T-helper 2 cell treated with Interferon-gamma antibody and Interleukin-4, amounts not matched to agents 5 μg/mL and 100 μg/mL, for 36 hours (primary cell): ENCODE data around the gene APC2.

Source experiments
- DNase-seq: peaks from one replicate; pipeline ENCODE4 v3.0.0; 2021; ENCODE audit warnings: low spot score
- H3K27ac Mint-ChIP-seq: one replicate; pipeline ENCODE4 v1.8.0; 2021; ENCODE audit warnings: mild to moderate bottlenecking, mixed read lengths
- H3K27me3 Mint-ChIP-seq: one replicate; pipeline ENCODE4 v1.8.0; 2021; ENCODE audit warnings: low read depth, mixed read lengths
- H3K36me3 Mint-ChIP-seq: one replicate; pipeline ENCODE4 v1.8.0; 2021; ENCODE audit warnings: low read depth, mixed read lengths
- H3K4me1 Mint-ChIP-seq: one replicate; pipeline ENCODE4 v1.8.0; 2021; ENCODE audit warnings: low read depth, mixed read lengths
- H3K4me3 Mint-ChIP-seq: one replicate; pipeline ENCODE4 v1.8.0; 2022; ENCODE audit warnings: mild to moderate bottlenecking, moderate library complexity, mixed read lengths
- H3K9me3 Mint-ChIP-seq: one replicate; pipeline ENCODE4 v1.8.0; 2021; ENCODE audit warnings: mixed read lengths

The APC2 gene

GRCh38 chr19:1455336-1456120 is 5.6 kb downstream of the APC2 start:
- no peaks in the 10 kb centered on the region for H3K36me3 Mint-ChIP-seq
- no peaks in the 10 kb centered on the region for H3K9me3 Mint-ChIP-seq
- peak; percentile 47 for DNase-seq
- peaks cover 49% of the 10 kb centered on the region for H3K27me3 Mint-ChIP-seq
- H3K4me1 Mint-ChIP-seq, result peaks cover 8% of the 10 kb centered on the region
- peak overlapping the region; percentile 54 for H3K4me3 Mint-ChIP-seq
- peak overlapping the region; percentile 49 for H3K27ac Mint-ChIP-seq

GRCh38 chr19:1456121-1456900 is 6.4 kb downstream of the APC2 start:
- Mint-ChIP-seq H3K27ac (no peak overlapping the region), H3K27me3 (peaks cover 42% of the 10 kb centered on the region), H3K36me3 (no peaks in the 10 kb centered on the region), H3K9me3 (no peaks in the 10 kb centered on the region), H3K4me3 (no peak overlapping the region), H3K4me1 (peaks cover 6% of the 10 kb centered on the region)
- DNase-seq, result no peak

GRCh38 chr19:1457031-1457739 is 7.3 kb downstream of the APC2 start:
- Mint-ChIP-seq H3K27ac (no peak overlapping the region), H3K36me3 (no peaks in the 10 kb centered on the region), H3K4me3 (no peak overlapping the region), H3K9me3 (no peaks in the 10 kb centered on the region), H3K4me1 (peaks cover 6% of the 10 kb centered on the region), H3K27me3 (peaks cover 35% of the 10 kb centered on the region)
- DNase-seq, result no peak

- H3K27me3 Mint-ChIP-seq, result peaks cover 31% of the 10 kb centered on the region
- H3K4me3 Mint-ChIP-seq, result no peak overlapping the region
- H3K27ac Mint-ChIP-seq, result no peak overlapping the region
- no peaks in the 10 kb centered on the region for H3K36me3 Mint-ChIP-seq
- DNase-seq, result no peak
- H3K4me1 Mint-ChIP-seq, result peaks cover 6% of the 10 kb centered on the region
- no peaks in the 10 kb centered on the region for H3K9me3 Mint-ChIP-seq
These were observed 8.0 kb downstream of the APC2 start for GRCh38 chr19:1457892-1458291.

GRCh38 chr19:1459479-1459878 is 9.6 kb downstream of the APC2 start:
- Mint-ChIP-seq H3K4me3 (no peak overlapping the region), H3K27me3 (peaks cover 24% of the 10 kb centered on the region), H3K36me3 (no peaks in the 10 kb centered on the region), H3K27ac (no peak overlapping the region), H3K9me3 (no peaks in the 10 kb centered on the region), H3K4me1 (peaks cover 6% of the 10 kb centered on the region)
- no peak for DNase-seq

- Mint-ChIP-seq H3K4me1 (peaks cover 4% of the 10 kb centered on the region), H3K27ac (no peak overlapping the region), H3K4me3 (no peak overlapping the region), H3K9me3 (no peaks in the 10 kb centered on the region), H3K27me3 (peaks cover 19% of the 10 kb centered on the region), H3K36me3 (no peaks in the 10 kb centered on the region)
- DNase-seq, result no peak
These were observed 10.4 kb downstream of the APC2 start for GRCh38 chr19:1460033-1460995.

GRCh38 chr19:1461862-1462261 is 11.9 kb downstream of the APC2 start:
- H3K36me3 Mint-ChIP-seq, result no peaks in the 10 kb centered on the region
- no peak overlapping the region for H3K27ac Mint-ChIP-seq
- no peaks in the 10 kb centered on the region for H3K9me3 Mint-ChIP-seq
- DNase-seq, result no peak
- H3K4me3 Mint-ChIP-seq, result no peak overlapping the region
- H3K27me3 Mint-ChIP-seq, result peaks cover 13% of the 10 kb centered on the region
- no peaks in the 10 kb centered on the region for H3K4me1 Mint-ChIP-seq

GRCh38 chr19:1465191-1466016 is 15.5 kb downstream of the APC2 start:
- Mint-ChIP-seq H3K4me1 (no peaks in the 10 kb centered on the region), H3K27ac (no peak overlapping the region), H3K4me3 (no peak overlapping the region), H3K36me3 (no peaks in the 10 kb centered on the region), H3K27me3 (peaks cover 3% of the 10 kb centered on the region), H3K9me3 (no peaks in the 10 kb centered on the region)
- DNase-seq, result no peak

- peaks cover 4% of the 10 kb centered on the region for H3K27me3 Mint-ChIP-seq
- no peaks in the 10 kb centered on the region for H3K36me3 Mint-ChIP-seq
- DNase-seq, result no peak
- H3K27ac Mint-ChIP-seq, result no peak overlapping the region
- H3K9me3 Mint-ChIP-seq, result no peaks in the 10 kb centered on the region
- H3K4me1 Mint-ChIP-seq, result no peaks in the 10 kb centered on the region
- H3K4me3 Mint-ChIP-seq, result no peak overlapping the region
These were observed 16.1 kb downstream of the APC2 start for GRCh38 chr19:1466018-1466460.

GRCh38 chr19:1466461-1467214 is 16.7 kb downstream of the APC2 start:
- no peak for DNase-seq
- no peak overlapping the region for H3K4me3 Mint-ChIP-seq
- no peaks in the 10 kb centered on the region for H3K4me1 Mint-ChIP-seq
- H3K9me3 Mint-ChIP-seq, result no peaks in the 10 kb centered on the region
- H3K36me3 Mint-ChIP-seq, result no peaks in the 10 kb centered on the region
- peaks cover 6% of the 10 kb centered on the region for H3K27me3 Mint-ChIP-seq
- no peak overlapping the region for H3K27ac Mint-ChIP-seq

GRCh38 chr19:1467215-1467489 is 17.2 kb downstream of the APC2 start:
- Mint-ChIP-seq H3K9me3 (no peaks in the 10 kb centered on the region), H3K27ac (no peak overlapping the region), H3K4me1 (no peaks in the 10 kb centered on the region), H3K4me3 (no peak overlapping the region), H3K36me3 (no peaks in the 10 kb centered on the region), H3K27me3 (peaks cover 9% of the 10 kb centered on the region)
- DNase-seq, result no peak

- H3K9me3 Mint-ChIP-seq, result no peaks in the 10 kb centered on the region
- H3K4me1 Mint-ChIP-seq, result no peaks in the 10 kb centered on the region
- peaks cover 12% of the 10 kb centered on the region for H3K27me3 Mint-ChIP-seq
- H3K36me3 Mint-ChIP-seq, result no peaks in the 10 kb centered on the region
- DNase-seq, result no peak
- H3K4me3 Mint-ChIP-seq, result no peak overlapping the region
- no peak overlapping the region for H3K27ac Mint-ChIP-seq
These were observed 17.8 kb downstream of the APC2 start for GRCh38 chr19:1467490-1468273.
